ENCODE data around the gene CAMK1G. TPM values are rescaled to one million over a fixed set of nuclear protein-coding genes. Genes with fewer than 3 reads are reported as not detected.

Gene CAMK1G
- polyA plus RNA-seq, 1 of the 3 experiments (the other 2 are of a cell fraction), result 15.1 TPM

- POLR2A ChIA-PET, result no interaction called here
These were observed 14.0 kb downstream of the CAMK1G start for GRCh38 chr1:209597499-209597898.

More at GRCh38 chr1:209597499-209597898, 14.0 kb downstream of the CAMK1G start:
- Histone ChIP-seq H3K79me2 (ENCODE audit: insufficient read depth) (no peaks in the 10 kb centered on the region), H3K4me3 (ENCODE audit: low read depth in 2 of 2, low read length in 1 of 2) (no peak overlapping the region), H3K9me2 (no peaks in the 10 kb centered on the region), H4K20me1 (ENCODE audit: insufficient read depth) (no peaks in the 10 kb centered on the region), H3K36me3 (replicated peaks in 1 of 2; ENCODE audit: control insufficient read depth in 1 of 2, insufficient read depth in 2 of 2, low read length in 1 of 2) (peaks cover 0 to 14% of the 10 kb centered on the region in 2 experiments), H3K9ac (no peak overlapping the region), H3K9me3 (no peaks in the 10 kb centered on the region), H3K4me2 (no peak overlapping the region), H3K4me1 (ENCODE audit: control insufficient read depth in 1 of 2, insufficient read depth in 2 of 2, low read depth in 1 of 2, low read length in 1 of 2) (peaks cover 0 to 33% of the 10 kb centered on the region in 2 experiments; a peak in 3 of 4 replicates), H3K27me3 (ENCODE audit: insufficient read depth) (no peaks in the 10 kb centered on the region), H3F3A (replicated peaks; ENCODE audit: insufficient read depth) (peaks cover 30% of the 10 kb centered on the region), H2AFZ (ENCODE audit: low read depth) (no peak overlapping the region), H3K27ac (ENCODE audit: low read depth in 2 of 2, low read length in 1 of 2) (no peak overlapping the region)
- CTCF ChIA-PET, result interaction anchor here (1.1 to 3.2 kb wide), 3 partner anchors 28 to 33 kb away, joined by 3 to 16 read pairs (median 8); no protein-coding TSS in a partner anchor
- 73% methylated on average over 2 of the region's 2 CpGs for WGBS (ENCODE audit: low lambda C conversion rate)
- DNase-seq, result no peak
- TF ChIP-seq RAD21 (IDR thresholded peaks at IDR 0.05; ENCODE audit: low read length), result no peak
- no peak for TF ChIP-seq GATA2 (CRISPR knock-in tag; IDR thresholded peaks at IDR 0.05)
- no peak for TF ChIP-seq SIN3A (IDR thresholded peaks at IDR 0.05; ENCODE audit: borderline replicate concordance, low read depth, low read length)
- TF ChIP-seq RXRA (IDR thresholded peaks at IDR 0.05; ENCODE audit: borderline replicate concordance, low read depth), result no peak
- no peak for TF ChIP-seq EP300 (IDR thresholded peaks at IDR 0.05; ENCODE audit: borderline replicate concordance in 1 of 2, low read depth in 1 of 2, low read length in 1 of 2)
- no peak for TF ChIP-seq JUND (IDR thresholded peaks at IDR 0.05)
- no peak for TF ChIP-seq TCF12 (IDR thresholded peaks at IDR 0.05)
- TF ChIP-seq FOSL2 (IDR thresholded peaks at IDR 0.05; ENCODE audit: borderline replicate concordance, low read depth), result no peak
- no peak for TF ChIP-seq SMC3 (IDR thresholded peaks at IDR 0.05; ENCODE audit: low read depth, low read length)
- TF ChIP-seq MEF2A (IDR thresholded peaks at IDR 0.05; ENCODE audit: borderline replicate concordance, low read depth), result no peak
- no peak for TF ChIP-seq REST (IDR thresholded peaks at IDR 0.05; ENCODE audit: low read depth, low read length)
- no peak for TF ChIP-seq MXI1 (IDR thresholded peaks at IDR 0.05; ENCODE audit: low read depth, low read length)
- TF ChIP-seq FOXJ3 (CRISPR knock-in tag; IDR thresholded peaks at IDR 0.05), result no peak
- no peak for TF ChIP-seq NRF1 (IDR thresholded peaks at IDR 0.05; ENCODE audit: low read depth, low read length)
- TF ChIP-seq TEAD4 (IDR thresholded peaks at IDR 0.05; ENCODE audit: borderline replicate concordance, insufficient read depth), result no peak
- TF ChIP-seq USF2 (IDR thresholded peaks at IDR 0.05; ENCODE audit: borderline replicate concordance, low read depth, low read length), result no peak
- TF ChIP-seq TAF1 (IDR thresholded peaks at IDR 0.05; ENCODE audit: borderline replicate concordance, low read depth, low read length), result no peak
- no peak for TF ChIP-seq ELF1 (IDR thresholded peaks at IDR 0.05)
- no peak for TF ChIP-seq RCOR1 (IDR thresholded peaks at IDR 0.05; ENCODE audit: low read length)

Data from SK-N-SH (cell line).